ENCODE measurements around the gene NUP93.

GRCh38 chr16:56842133-56842532 lies 112.2 kb downstream of the NUP93 start:
- TF ChIP-seq POLR2A (IDR thresholded peaks at IDR 0.05) = no peak
- TF ChIP-seq CTCF (IDR thresholded peaks at IDR 0.05) = no peak
